ENCODE results near the gene MYH4.

MYH4 gene

GRCh38 chr17:10415161-10415560 lies 54.2 kb downstream of the MYH4 start:
- no peak overlapping the region for H3K4me3 ChIP-seq (ENCODE audit: control insufficient read depth, low read depth, low read length)
- no peak for DNase-seq (ENCODE audit: low read depth)
- no peak for TF ChIP-seq CTCF (conservative IDR thresholded peaks at IDR 0.05; ENCODE audit: control insufficient read depth, insufficient read depth, low read depth, low read length)

GRCh38 chr17:10403589-10403988 lies 65.8 kb downstream of the MYH4 start:
- no peak overlapping the region for H3K4me3 ChIP-seq (ENCODE audit: control insufficient read depth, low read depth, low read length)
- no peak for TF ChIP-seq CTCF (conservative IDR thresholded peaks at IDR 0.05; ENCODE audit: control insufficient read depth, insufficient read depth, low read depth, low read length)
- DNase-seq (ENCODE audit: low read depth): no peak

- no peak overlapping the region for H3K4me3 ChIP-seq (ENCODE audit: control insufficient read depth, low read depth, low read length)
- no peak for DNase-seq (ENCODE audit: low read depth)
- TF ChIP-seq CTCF (conservative IDR thresholded peaks at IDR 0.05; ENCODE audit: control insufficient read depth, insufficient read depth, low read depth, low read length): no peak
These were observed 71.0 kb downstream of the MYH4 start for GRCh38 chr17:10398352-10398751.

GRCh38 chr17:10396524-10397163 lies 72.7 kb downstream of the MYH4 start:
- no peak overlapping the region for H3K4me3 ChIP-seq (ENCODE audit: control insufficient read depth, low read depth, low read length)
- TF ChIP-seq CTCF (conservative IDR thresholded peaks at IDR 0.05; ENCODE audit: control insufficient read depth, insufficient read depth, low read depth, low read length): no peak
- DNase-seq (ENCODE audit: low read depth): no peak

- TF ChIP-seq CTCF (conservative IDR thresholded peaks at IDR 0.05; ENCODE audit: control insufficient read depth, insufficient read depth, low read depth, low read length): no peak
- DNase-seq (ENCODE audit: low read depth): peak; percentile 26
These were observed 75.0 kb downstream of the MYH4 start for GRCh38 chr17:10394201-10394887.

More at GRCh38 chr17:10394201-10394887, 75.0 kb downstream of the MYH4 start:
- no peak overlapping the region for H3K4me3 ChIP-seq (ENCODE audit: control insufficient read depth, low read depth, low read length)

All from fibroblast of mammary gland (primary cell).